Measurements from ENCODE around the gene UBE2R2. TPM values are rescaled to one million over a fixed set of nuclear protein-coding genes. Genes with fewer than 3 reads are reported as not detected.
"Not testable (repeated sequence)": the region's sequence is repeated elsewhere in the genome, so short reads cannot be mapped to it uniquely, and the experiment has no call there.

UBE2R2 gene
- total RNA-seq, 4 donors from 2014 or later = 30.4 to 39.9 (median 36.5) TPM

- no peak overlapping the region for H3K4me3 ChIP-seq (ENCODE audit: low read depth, poor library complexity, severe bottlenecking)
- 84 to 90% methylated on average over 2 of the region's 2 CpGs for WGBS, 2 donors
- intact Hi-C loops (cut with DNase I; ENCODE audit: low total_unique reads) = no loop called here
- DNase-seq (ENCODE audit: low spot score in 2 of 2) = no peak
- TF ChIP-seq CTCF (IDR thresholded peaks at IDR 0.05) = no peak
- TF ChIP-seq POLR2A (IDR thresholded peaks at IDR 0.05) = no peak
These were observed 135.1 kb downstream of the UBE2R2 start for GRCh38 chr9:33952066-33952465.

DNA sequence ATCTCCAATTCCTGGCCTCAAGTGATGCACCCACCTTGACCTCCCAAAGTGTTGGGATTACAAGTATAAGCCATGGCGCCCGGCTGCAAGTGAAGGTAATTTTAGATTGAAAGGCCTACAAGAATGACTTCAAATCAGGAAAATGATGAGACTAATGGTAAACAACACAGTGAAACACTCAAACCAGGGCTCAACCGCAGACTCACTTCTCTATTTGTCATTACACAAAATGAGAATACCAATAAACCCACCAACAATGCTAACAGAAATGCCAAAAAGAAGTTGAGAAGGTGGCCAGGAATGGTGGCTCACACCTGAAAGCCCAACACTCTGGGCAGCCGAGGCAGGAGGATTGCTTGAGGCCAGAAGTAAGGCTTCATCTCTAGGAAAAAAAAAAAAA is 139.6 kb downstream of the UBE2R2 start:
- TF ChIP-seq POLR2A (IDR thresholded peaks at IDR 0.05) = no peak
- no peak for TF ChIP-seq CTCF (IDR thresholded peaks at IDR 0.05)
- 77 to 95% methylated on average over 4 of the region's 4 CpGs for WGBS, 2 donors
- DNase-seq (ENCODE audit: low spot score in 2 of 2) = no peak
- H3K4me3 ChIP-seq (ENCODE audit: low read depth, poor library complexity, severe bottlenecking) = no peak overlapping the region
- intact Hi-C loops (cut with DNase I; ENCODE audit: low total_unique reads) = no loop called here

GRCh38 chr9:33959725-33960124 is 142.8 kb downstream of the UBE2R2 start:
- no peak overlapping the region for H3K4me3 ChIP-seq (ENCODE audit: low read depth, poor library complexity, severe bottlenecking)
- WGBS, 2 donors = 94 to 96% methylated on average over 2 of the region's 2 CpGs
- DNase-seq (ENCODE audit: low spot score in 2 of 2) = no peak
- intact Hi-C loops (cut with DNase I; ENCODE audit: low total_unique reads) = no loop called here
- TF ChIP-seq CTCF (IDR thresholded peaks at IDR 0.05) (no peak), POLR2A (IDR thresholded peaks at IDR 0.05) (no peak)

DNA sequence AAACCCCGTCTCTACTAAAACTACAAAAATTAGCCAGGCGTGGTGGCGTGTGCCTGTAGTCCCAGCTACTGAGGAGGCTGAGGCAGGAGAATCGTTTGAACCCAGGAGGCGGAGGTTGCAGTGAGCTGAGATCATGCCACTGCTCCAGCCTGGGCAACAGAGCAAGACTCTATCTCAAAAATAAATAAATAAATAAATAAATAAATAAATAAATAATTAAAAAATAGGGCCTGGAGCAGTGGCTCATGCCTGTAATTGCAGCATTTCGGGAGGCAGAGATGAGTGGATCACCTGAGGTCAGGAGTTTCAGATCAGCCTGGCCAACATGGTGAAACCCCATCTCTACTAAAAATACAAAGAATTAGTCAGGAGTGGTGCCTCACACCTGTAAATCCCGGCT is 145.5 kb downstream of the UBE2R2 start:
- DNase-seq (ENCODE audit: low spot score in 2 of 2); H3K4me3 ChIP-seq (ENCODE audit: low read depth, poor library complexity, severe bottlenecking); intact Hi-C loops (cut with DNase I; ENCODE audit: low total_unique reads): not testable (repeated sequence)
- 82 to 98% methylated on average over 7 of the region's 7 CpGs for WGBS, 2 donors

- DNase-seq (ENCODE audit: low spot score in 2 of 2) = no peak
- WGBS, 2 donors = 89 to 100% methylated on average over 2 of the region's 2 CpGs
- intact Hi-C loops (cut with DNase I; ENCODE audit: low total_unique reads) = no loop called here
- TF ChIP-seq CTCF (IDR thresholded peaks at IDR 0.05) (no peak), POLR2A (IDR thresholded peaks at IDR 0.05) (no peak)
- no peak overlapping the region for H3K4me3 ChIP-seq (ENCODE audit: low read depth, poor library complexity, severe bottlenecking)
These were observed 147.3 kb downstream of the UBE2R2 start for GRCh38 chr9:33964086-33964768.

Other genes with a start within 250 kb of the UBE2R2 start
- gene PRSS3, start 21.6 kb upstream of the UBE2R2 start, total RNA-seq = 10 to 100 TPM; 37.1 to 84.0 (median 52.1) TPM
- gene UBAP2, start 231.7 kb downstream of the UBE2R2 start, total RNA-seq = 10 to 100 TPM; 20.0 to 29.1 (median 28.6) TPM